GM08714 (cell line): ENCODE measurements around the gene GLYAT.

ENCODE experiments used
- H3K4me3 ChIP-seq: fragments of 200-500 bp; sonication (Bioruptor generic); 2 replicates; pipeline ENCODE4 v1.5.1; 2014; ENCODE audit warnings: mild to moderate bottlenecking, low read length, inconsistent platforms
- ZNF274 ChIP-seq: IDR thresholded peaks from 2 replicates; pipeline ENCODE4 v1.6.1; 2012; ENCODE audit warnings: mild to moderate bottlenecking, low read depth, low read length

Gene GLYAT

GRCh38 chr11:58731819-58732218 lies at the start of gene GLYAT:
GLYAT (minus strand) TSS chr11:58731943; CDS start chr11:58724496, 7,447 bp downstream.
- TF ChIP-seq ZNF274 = no peak
- H3K4me3 ChIP-seq = no peak within 1 kb of the TSS

GRCh38 chr11:58781345-58781744 lies 49.6 kb upstream of the GLYAT start:
- TF ChIP-seq ZNF274 = no peak
- H3K4me3 ChIP-seq = no peak overlapping the region

GRCh38 chr11:58780578-58780977 lies 48.8 kb upstream of the GLYAT start:
- no peak for TF ChIP-seq ZNF274
- H3K4me3 ChIP-seq = no peak overlapping the region

GRCh38 chr11:58776891-58777710 lies 45.4 kb upstream of the GLYAT start:
- no peak for TF ChIP-seq ZNF274
- no peak overlapping the region for H3K4me3 ChIP-seq

GRCh38 chr11:58775066-58775708 lies 43.4 kb upstream of the GLYAT start:
- no peak for TF ChIP-seq ZNF274
- H3K4me3 ChIP-seq = no peak overlapping the region

GRCh38 chr11:58774164-58774593 lies 42.4 kb upstream of the GLYAT start:
- no peak for TF ChIP-seq ZNF274

GRCh38 chr11:58773337-58773736 lies 41.6 kb upstream of the GLYAT start:
- no peak for TF ChIP-seq ZNF274
- H3K4me3 ChIP-seq = no peak overlapping the region

More at GRCh38 chr11:58774164-58774593, 42.4 kb upstream of the GLYAT start:
- H3K4me3 ChIP-seq = no peak overlapping the region

GRCh38 chr11:58772329-58773285 lies 40.9 kb upstream of the GLYAT start:
- no peak for TF ChIP-seq ZNF274

GRCh38 chr11:58771458-58771855 lies 39.7 kb upstream of the GLYAT start:
- no peak overlapping the region for H3K4me3 ChIP-seq
- no peak for TF ChIP-seq ZNF274

More at GRCh38 chr11:58772329-58773285, 40.9 kb upstream of the GLYAT start:
- H3K4me3 ChIP-seq = no peak overlapping the region

- no peak for TF ChIP-seq ZNF274
- no peak overlapping the region for H3K4me3 ChIP-seq
These were observed 39.1 kb upstream of the GLYAT start for GRCh38 chr11:58770627-58771457.

- no peak for TF ChIP-seq ZNF274
- H3K4me3 ChIP-seq = no peak overlapping the region
These were observed 38.4 kb upstream of the GLYAT start for GRCh38 chr11:58770166-58770565.

GRCh38 chr11:58769308-58769707 lies 37.6 kb upstream of the GLYAT start:
- no peak for TF ChIP-seq ZNF274
- H3K4me3 ChIP-seq = no peak overlapping the region

- no peak overlapping the region for H3K4me3 ChIP-seq
- TF ChIP-seq ZNF274 = no peak
These were observed 36.4 kb upstream of the GLYAT start for GRCh38 chr11:58768137-58768536.
